Astrocyte of the spinal cord (primary cell): ENCODE results near the gene PCSK9.
"Not testable (repeated sequence)": the region's sequence is repeated elsewhere in the genome, so short reads cannot be mapped to it uniquely, and the experiment has no call there.

Experiments used
- DNase-seq: peaks from one replicate; pipeline ENCODE4 v3.0.0; 2011; ENCODE audit warnings: low read depth, low spot score
- H3K4me3 ChIP-seq: 2 replicates; pipeline ENCODE4 v1.5.1; 2011; ENCODE audit warnings: low read depth, mild to moderate bottlenecking, low read length, moderate library complexity
- in situ Hi-C: cut with HindIII; loops from 2 replicates; pipeline ENCODE4 v1.10.0; 2017; ENCODE audit warnings: low sequenced_read_pairs
- TF ChIP-seq, protein P1 (sequence below): IDR thresholded peaks from 2 replicates; pipeline ENCODE4 v1.5.1; 2012; ENCODE audit warnings: low read depth, mild to moderate bottlenecking, low read length, inconsistent platforms

PCSK9 gene

DNA sequence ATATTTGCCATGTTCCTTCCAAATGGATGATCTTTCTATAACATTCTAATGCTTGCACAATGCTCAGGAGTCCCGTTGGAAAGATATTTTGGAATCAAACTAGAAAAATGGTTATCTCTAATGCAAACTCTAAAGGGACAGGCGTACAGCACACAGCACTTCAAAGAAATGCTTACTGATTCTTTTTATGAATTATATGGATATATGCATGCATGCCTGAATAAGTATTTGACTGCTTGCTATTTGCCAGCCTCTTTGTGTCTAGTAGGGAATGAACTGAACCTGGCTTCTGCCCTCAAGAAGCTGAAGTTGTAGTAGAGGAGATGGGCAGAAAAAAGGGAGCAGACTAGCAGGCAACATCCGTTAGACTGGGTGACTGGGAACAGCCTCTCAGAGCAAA lies 48.1 kb downstream of the PCSK9 start:
- no peak for DNase-seq
- no peak overlapping the region for H3K4me3 ChIP-seq
- in situ Hi-C loops = no loop called here
- TF ChIP-seq, protein P1, sequence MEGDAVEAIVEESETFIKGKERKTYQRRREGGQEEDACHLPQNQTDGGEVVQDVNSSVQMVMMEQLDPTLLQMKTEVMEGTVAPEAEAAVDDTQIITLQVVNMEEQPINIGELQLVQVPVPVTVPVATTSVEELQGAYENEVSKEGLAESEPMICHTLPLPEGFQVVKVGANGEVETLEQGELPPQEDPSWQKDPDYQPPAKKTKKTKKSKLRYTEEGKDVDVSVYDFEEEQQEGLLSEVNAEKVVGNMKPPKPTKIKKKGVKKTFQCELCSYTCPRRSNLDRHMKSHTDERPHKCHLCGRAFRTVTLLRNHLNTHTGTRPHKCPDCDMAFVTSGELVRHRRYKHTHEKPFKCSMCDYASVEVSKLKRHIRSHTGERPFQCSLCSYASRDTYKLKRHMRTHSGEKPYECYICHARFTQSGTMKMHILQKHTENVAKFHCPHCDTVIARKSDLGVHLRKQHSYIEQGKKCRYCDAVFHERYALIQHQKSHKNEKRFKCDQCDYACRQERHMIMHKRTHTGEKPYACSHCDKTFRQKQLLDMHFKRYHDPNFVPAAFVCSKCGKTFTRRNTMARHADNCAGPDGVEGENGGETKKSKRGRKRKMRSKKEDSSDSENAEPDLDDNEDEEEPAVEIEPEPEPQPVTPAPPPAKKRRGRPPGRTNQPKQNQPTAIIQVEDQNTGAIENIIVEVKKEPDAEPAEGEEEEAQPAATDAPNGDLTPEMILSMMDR = no peak

DNA sequence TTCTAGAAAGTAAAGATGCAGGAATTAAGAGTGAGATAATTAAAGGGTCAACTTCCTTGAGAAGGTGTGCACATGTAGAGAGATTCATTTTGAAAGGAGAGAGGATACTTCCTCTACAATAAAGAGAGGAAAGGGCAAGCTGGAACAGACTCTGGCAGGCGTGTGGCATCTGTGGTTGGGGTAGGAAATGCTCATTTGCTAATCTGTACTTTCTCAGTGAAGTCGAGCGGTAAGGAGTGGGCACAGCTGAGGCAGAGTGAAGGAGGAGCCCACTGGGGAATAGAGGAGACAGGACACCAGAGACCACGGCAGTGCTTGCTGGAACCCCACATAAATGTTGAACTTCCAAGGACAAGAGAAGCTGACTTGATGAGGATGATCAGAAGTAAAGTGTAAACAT lies 49.1 kb downstream of the PCSK9 start:
- no peak for DNase-seq
- in situ Hi-C loops = no loop called here
- TF ChIP-seq, protein P1 = no peak
- no peak overlapping the region for H3K4me3 ChIP-seq

DNA sequence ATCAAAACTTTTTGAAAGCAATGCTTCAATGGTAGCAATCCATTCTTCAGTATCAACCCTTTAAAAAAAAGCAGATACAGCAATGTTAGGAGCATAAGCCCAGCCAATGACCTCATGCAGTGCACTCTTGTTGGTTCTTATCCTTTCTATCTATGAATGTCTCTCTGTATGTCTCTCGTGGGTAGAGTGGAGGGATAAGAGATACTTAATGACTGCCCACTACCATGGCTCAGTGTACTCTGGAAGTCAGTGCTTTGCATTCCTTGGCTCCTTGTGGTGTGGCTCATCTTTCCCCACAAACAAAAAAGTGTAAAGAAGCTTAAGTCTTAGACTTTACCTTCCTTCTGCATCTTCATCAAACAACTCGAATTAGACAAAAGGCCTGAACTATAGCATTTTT lies 50.3 kb downstream of the PCSK9 start:
- DNase-seq = peak; percentile 16
- no peak overlapping the region for H3K4me3 ChIP-seq
- TF ChIP-seq, protein P1 = no peak
- in situ Hi-C loops = no loop called here

DNA sequence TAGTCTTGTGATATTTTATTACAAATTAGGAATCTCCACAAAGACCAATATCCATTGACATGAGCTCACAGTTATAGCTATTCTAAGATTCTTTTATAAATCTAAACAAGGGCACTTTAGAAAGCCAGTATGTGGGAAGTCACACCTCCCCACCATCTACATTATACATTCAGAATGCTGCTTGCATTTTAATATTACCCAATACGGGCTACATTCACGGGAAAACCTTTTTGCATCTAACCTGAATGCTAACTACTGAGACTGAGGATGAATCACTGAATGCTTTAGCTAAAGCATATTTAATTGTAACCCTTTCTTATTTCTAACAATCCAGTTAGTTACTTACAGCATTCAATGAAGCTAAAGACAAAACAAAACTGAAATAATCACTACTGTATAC lies 53.1 kb downstream of the PCSK9 start:
- H3K4me3 ChIP-seq = no peak overlapping the region
- TF ChIP-seq, protein P1 = no peak
- no peak for DNase-seq
- in situ Hi-C loops = no loop called here

DNA sequence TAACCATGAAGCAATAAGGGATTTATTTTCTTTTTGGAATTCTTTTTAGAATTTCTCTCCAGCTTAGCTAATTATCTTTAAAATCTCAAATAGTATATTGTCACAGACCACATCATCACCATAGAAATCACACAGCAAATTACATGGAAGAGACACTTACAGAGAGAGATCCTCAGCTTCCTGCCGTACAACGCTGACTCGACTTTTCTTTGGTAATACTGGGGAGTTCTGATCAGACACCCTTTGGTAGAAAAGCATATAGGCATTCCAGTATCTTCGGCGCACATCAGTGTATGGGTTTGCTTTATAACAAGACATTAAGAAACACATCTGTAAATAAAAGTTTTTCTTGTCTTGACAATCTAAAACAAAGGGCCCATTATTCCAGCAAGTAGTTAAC lies 55.7 kb downstream of the PCSK9 start:
- TF ChIP-seq, protein P1 = no peak
- no peak for DNase-seq
- no peak overlapping the region for H3K4me3 ChIP-seq
- in situ Hi-C loops = no loop called here

DNA sequence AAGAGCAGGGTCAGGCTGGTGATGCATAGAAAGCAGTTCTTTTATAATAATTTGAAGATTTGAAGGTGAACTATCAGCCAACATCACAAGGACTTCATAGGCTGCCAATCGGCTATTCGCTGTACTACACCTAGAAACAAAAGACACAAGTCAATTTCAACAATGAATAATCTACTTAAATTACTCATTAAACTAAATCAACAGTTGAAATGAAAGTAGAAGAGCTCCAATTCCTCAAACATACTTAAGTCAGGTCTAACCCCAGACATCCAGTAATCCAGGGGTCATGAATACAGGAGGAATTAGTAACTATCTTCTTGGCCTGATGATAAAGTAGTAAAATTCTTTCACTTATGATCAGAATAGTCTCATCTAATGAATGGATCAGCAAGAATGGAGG lies 64.5 kb downstream of the PCSK9 start:
- no peak overlapping the region for H3K4me3 ChIP-seq
- TF ChIP-seq, protein P1 = no peak
- DNase-seq = no peak
- in situ Hi-C loops = no loop called here

DNA sequence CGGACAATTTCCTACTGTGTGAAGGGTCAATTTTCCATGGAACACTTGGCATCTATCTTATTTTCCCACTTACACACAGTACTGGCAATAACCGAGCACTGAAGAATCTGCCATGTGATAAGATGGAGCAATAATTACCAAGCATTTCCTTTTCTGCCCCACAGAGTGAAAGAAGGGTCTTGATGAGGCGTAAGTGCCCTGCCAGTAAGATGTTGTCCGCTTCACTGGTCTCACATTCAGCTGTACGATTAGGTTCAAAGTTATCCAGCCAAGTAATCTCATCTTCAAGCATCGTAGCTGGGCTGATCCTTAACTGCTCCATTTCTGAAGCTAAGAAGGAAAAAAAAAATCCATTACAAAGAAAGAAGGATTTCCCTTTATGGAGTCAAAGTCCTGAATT lies 67.8 kb downstream of the PCSK9 start:
- no peak for DNase-seq
- H3K4me3 ChIP-seq = no peak overlapping the region
- TF ChIP-seq, protein P1 = no peak
- in situ Hi-C loops = no loop called here

DNA sequence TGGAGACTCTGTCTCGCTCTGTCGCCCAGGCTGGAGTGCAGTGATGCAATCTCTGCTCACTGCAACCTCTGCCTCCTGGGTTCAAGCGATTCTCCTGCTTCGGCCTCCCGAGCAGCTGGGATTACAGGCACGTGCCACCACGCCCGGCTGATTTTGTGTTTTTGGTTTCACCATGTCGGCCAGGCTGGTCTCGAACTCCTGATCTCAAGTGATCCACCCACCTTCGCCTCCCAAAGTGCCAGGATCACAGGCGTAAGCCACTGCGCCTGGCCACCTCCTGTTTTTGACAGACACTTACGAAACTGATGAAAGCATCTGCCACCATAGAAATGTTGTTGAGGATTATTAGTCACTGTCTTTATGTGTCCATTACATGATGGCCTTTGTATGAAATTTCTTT lies 69.7 kb downstream of the PCSK9 start:
- H3K4me3 ChIP-seq, in situ Hi-C loops, DNase-seq: not testable (repeated sequence)
